Fibroblast of skin of right quadriceps (primary cell): ENCODE measurements around the gene FNTB.

Source experiments
- DNase-seq: peaks from one replicate; pipeline ENCODE4 v3.0.0-alpha.2; 2013

The FNTB gene, protein sequence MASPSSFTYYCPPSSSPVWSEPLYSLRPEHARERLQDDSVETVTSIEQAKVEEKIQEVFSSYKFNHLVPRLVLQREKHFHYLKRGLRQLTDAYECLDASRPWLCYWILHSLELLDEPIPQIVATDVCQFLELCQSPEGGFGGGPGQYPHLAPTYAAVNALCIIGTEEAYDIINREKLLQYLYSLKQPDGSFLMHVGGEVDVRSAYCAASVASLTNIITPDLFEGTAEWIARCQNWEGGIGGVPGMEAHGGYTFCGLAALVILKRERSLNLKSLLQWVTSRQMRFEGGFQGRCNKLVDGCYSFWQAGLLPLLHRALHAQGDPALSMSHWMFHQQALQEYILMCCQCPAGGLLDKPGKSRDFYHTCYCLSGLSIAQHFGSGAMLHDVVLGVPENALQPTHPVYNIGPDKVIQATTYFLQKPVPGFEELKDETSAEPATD

DNA sequence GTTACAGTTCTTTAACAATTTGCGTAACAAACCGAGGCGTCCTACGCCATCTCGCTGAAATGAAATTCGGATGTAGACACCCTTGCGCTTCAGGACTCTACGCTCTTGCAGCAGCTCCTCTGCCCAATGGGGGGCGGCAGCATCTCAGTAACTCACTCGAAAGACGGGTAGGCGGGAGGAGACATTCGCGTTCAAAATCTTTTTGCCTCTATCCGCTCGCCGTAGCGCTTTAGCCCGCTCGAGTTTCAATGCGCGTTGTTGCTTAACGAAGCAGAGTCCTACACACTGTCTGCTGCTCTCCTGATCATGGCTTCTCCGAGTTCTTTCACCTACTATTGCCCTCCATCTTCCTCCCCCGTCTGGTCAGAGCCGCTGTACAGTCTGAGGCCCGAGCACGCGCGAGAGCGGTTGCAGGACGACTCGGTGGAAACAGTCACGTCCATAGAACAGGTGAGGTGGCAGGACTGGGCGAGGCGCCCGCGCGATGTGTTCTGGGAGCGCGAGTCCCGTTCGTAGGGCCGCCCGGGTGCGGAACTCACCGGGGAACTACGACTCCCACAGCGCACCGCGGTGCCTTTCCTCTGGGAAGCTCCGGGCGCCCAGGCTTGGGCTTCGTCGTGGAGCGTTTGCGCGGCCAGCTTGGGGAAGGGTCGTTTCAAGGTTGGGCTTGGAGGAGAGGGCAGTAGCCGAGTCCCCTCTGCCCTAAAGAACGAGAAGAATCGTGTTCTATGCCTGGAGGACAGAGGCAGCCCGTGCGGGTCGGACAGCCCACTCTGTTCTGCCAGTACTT, at the start of gene FNTB:
Gene FNTB, plus strand, starts transcription at position 248 of the 790 bp plus-strand sequence. Its CDS starts 59 bp downstream, at position 307.
- DNase-seq = peak; percentile 97

GRCh38 chr14:64937171-64937820, 49.4 kb upstream of the FNTB start:
- DNase-seq = no peak

DNA sequence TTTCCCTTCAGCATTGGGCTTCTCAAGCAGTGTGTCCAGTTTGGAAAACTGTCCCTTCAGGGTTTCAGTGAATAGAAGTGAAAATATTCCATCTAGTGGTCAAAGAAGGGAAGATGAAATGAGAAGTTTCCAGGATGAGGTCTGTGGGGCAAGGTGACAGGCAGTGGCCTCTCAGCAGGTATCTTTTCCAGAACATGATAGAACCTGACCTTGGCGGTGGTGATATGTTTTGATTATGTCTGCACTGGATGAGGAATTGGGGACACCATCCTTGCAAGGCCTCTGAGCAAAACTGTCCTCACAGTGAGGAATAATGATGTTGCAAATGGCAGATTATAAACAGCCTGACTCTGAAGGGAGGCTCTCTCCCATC, 48.9 kb upstream of the FNTB start:
- no peak for DNase-seq

- no peak for DNase-seq
Measured at GRCh38 chr14:64938972-64939816, 47.5 kb upstream of the FNTB start.

DNA sequence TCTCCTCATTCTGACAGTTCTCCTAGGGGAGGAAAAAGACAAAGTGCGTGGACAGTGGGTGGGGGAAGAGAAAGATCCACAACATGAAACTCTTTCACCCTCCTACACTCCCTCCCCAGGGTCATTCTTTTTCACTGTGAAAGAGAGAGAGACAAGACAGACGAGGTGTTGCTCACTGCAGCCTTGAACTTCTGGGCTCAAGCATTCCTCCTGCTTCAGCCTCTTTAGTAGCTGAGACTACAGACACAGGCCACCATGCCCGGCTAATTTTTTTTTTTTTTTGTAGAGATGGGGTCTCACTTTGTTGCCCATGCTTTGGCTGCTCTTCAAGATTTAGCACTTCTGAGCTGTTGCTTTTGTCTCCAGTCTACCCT, 46.9 kb upstream of the FNTB start:
- DNase-seq = no peak

DNA sequence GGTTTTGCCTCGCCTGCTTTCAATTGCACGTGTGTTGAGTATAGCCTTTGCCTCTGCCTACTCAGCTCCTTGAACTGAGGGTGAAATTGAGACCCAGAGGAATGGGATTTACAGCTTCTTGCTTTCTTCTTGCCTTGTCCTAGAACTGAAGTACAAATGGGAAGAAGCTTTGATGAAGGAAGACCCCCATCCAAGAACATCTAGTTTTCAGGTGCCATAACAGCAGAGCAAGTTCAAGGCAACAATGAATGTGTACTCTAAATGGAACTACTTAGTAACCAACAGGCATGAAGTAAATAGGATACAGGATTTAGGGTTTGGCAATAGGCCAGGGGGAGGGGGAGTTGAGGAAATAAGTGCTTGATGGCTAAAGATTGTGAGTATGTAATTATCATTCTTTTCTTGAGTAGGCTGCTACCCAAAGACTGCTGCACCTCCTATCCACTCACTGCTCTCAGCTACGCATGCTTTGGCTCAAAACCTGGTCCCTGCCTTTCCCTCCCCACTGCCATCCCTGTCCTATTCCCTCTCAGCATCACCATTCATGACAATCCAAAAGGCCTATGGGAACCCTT, 46.3 kb upstream of the FNTB start:
- DNase-seq = no peak

GRCh38 chr14:64942531-64943111, 44.1 kb upstream of the FNTB start, which contains the start of gene GPX2:
Gene GPX2 (minus strand): TSS chr14:64942745. CDS start chr14:64942726, 19 bp downstream.
- no peak for DNase-seq

GRCh38 chr14:64943556-64943955, 43.1 kb upstream of the FNTB start:
- DNase-seq = no peak

GRCh38 chr14:64944041-64944440, 42.7 kb upstream of the FNTB start:
- DNase-seq = no peak

DNA sequence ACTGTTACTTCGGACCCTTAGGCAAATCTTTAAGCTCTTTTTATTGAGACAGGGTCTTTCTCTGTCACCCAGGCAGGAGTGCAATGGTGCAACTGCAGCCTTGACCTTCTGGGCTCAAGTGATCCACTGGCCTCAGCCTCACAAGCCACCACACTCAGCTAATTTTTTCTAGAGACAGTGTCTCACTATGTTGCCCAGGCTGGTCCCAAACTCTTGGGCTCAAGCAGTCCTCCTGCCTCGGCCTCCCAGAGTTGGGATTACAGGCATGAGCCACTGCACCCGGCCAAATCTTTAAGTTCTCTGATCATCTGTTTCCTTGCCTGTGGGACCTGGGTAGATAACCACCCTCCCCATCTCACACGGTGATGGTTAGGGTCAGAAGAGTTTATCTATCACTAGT, 41.8 kb upstream of the FNTB start:
- no peak for DNase-seq

- no peak for DNase-seq
Measured at GRCh38 chr14:64945431-64946178, 41.1 kb upstream of the FNTB start.

GRCh38 chr14:64946310-64947045, 40.2 kb upstream of the FNTB start:
- DNase-seq = no peak

- no peak for DNase-seq
Measured at GRCh38 chr14:64947710-64948611, 38.7 kb upstream of the FNTB start.

DNA sequence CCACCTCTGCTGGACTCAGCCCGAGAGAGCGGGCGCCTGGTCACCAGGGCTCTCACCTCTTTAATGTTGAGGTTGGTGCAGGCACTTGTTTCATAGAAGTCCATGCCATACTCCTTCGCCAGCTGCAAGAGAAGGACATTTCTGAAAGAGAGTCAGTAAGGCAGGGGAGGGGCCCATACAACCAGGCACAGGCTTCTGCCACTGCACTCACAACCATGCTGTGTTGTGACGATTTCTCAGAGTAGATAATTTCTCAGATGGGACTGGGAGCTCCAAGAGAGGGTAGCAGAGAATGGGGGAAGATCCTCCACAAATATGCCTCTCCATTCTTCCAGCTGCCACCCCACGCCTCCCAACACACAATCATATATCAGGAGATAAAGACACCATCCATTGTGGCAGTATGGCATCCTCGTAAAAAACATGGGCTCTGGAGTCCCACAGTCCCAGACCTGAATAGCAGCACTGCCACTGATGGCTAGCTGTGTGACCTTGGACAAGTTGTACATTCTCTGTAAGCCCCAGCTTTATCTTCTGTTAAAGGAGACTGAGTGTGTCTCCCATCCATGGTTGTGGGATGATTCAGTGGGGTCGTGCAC, 38.0 kb upstream of the FNTB start:
- DNase-seq = no peak

DNA sequence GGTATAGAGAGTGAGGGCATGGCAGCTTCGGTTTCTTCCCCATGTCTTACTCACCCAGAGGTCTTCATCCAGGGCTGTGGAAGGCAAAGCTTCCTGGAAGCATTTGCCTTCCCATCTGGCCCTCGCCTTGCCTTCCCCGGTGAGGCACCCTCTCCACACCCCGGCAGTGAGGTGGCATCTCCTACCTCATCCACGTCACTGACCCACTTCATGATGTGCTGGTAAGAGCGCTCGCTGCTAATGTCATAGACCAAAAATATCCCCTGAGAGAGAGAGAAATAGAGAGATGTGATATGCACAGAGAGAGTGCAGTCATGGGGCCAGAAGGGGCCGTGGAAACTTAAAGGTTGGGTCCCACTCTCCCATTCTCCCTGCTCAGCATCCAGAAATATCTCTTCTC, 35.8 kb upstream of the FNTB start:
- no peak for DNase-seq

DNA sequence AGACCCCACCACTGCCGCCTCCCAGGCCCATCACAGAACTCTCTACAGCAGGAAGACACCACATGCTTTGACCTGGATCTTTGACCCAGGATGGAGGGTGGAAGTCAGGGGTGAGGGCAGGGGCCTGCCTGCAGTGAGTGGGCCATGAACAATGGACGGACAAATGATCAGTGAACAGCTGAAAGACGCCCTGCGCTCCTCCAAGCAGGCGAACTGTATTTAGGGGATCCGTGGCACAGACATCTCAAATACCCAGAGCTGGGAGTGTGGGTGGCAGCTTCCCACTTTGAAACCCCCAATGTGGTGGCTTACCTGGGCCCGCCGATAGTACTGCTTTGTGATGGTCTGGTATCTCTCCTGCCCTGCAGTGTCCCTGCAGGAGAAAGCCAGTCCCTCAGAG, 35.4 kb upstream of the FNTB start:
- DNase-seq = no peak

DNA sequence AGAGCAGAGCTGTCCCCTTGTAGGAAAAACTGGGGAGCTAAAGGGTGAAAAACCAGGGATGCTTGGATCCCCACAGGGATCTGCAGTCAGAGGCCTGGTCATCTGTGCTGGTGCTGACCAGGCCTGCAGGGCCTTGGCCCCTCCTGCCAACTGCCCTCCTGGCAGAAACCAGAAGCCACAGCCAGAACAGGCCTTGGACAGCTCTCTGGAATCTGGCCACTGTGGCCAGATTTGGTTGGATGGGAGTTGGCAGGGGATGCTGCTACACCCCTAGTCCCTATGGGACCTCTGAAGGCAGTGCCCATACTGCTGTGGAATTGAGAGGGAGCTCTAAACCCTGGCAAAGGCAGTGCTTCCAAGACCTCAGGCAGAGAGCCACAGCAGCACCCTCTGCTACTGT, 35.0 kb upstream of the FNTB start:
- no peak for DNase-seq

- no peak for DNase-seq
Measured at GRCh38 chr14:64952598-64953309, 33.9 kb upstream of the FNTB start.
